ENCODE measurements around the gene GREB1. TPM values are rescaled to one million over a fixed set of nuclear protein-coding genes. Genes with fewer than 3 reads are reported as not detected.

The GREB1 gene
- total and polyA plus RNA-seq, 2 of the 13 experiments (the other 11 are each of a cell fraction or from before 2014, with no cell fraction given), result 31.3 to 61.2 TPM

DNA sequence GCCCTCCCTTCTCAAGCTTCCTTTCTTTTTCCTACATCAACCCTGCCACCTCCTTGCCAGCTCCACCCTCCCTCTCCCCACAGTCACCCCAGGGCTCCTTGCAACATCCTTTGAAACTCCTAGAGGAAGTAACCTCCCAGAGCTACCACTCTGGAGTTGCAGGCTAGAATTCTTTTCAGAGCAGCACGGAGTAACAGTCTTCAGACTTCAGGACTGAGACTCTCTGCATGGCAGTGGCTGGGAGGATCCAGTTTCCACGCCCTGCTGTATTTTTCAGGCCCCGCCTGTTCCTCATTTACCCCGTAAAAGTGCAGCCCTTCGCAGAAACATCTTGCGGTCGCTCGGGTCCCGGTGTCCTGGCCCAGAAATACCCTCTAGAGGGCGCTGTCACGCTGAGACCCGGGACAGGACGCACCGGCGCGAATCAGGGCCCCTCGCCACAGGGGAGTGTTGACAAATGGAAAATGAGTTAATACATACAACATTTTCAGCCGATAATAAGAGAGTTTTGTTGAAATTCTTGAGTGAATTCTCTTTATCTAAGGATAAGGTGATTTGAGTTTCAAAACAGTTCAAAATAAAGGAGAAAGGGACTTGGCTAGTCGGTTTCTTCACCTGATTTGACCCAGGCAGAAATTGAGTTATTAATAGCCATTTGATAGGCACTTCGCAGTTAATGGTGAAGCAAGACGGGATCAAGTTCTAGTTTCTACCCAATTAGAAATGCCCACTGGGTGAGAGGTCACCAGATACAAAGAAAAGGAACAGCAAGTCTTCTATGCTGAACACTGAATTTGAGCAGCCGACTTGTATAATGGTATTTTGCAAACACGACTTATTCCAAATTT is 154.6 kb downstream of the GREB1 start (continued):
- TF ChIP-seq ZSCAN21 (CRISPR knock-in tag; IDR thresholded peaks at IDR 0.05; ENCODE audit: borderline replicate concordance) (no peak), ZFP62 (CRISPR knock-in tag; IDR thresholded peaks at IDR 0.05) (no peak), ELF4 (CRISPR knock-in tag; IDR thresholded peaks at IDR 0.05; ENCODE audit: borderline replicate concordance) (no peak), ZNF720 (CRISPR knock-in tag; IDR thresholded peaks at IDR 0.05) (no peak), ZNF138 (CRISPR knock-in tag; IDR thresholded peaks at IDR 0.05; ENCODE audit: low read depth) (no peak), PCBP1 (IDR thresholded peaks at IDR 0.05; ENCODE audit: borderline replicate concordance, low read depth, low read length) (no peak), SYNCRIP (IDR thresholded peaks at IDR 0.05; ENCODE audit: insufficient read depth, low read depth, low read length) (no peak), MEIS1 (CRISPR knock-in tag; IDR thresholded peaks at IDR 0.05; ENCODE audit: borderline replicate concordance) (no peak), SRSF1 (optimal IDR thresholded peaks at IDR 0.05; ENCODE audit: low read depth, low read length) (no peak), FOXA1 (IDR thresholded peaks at IDR 0.05) (no peak), FOXA1 (CRISPR knock-in tag; IDR thresholded peaks at IDR 0.05) (peak; percentile 45; the same call in 1 of the 2 replicates), RXRB (CRISPR knock-in tag; IDR thresholded peaks at IDR 0.05; ENCODE audit: borderline replicate concordance) (peak; percentile 22; the same call in 1 of the 2 replicates), TBX2 (CRISPR knock-in tag; IDR thresholded peaks at IDR 0.05; ENCODE audit: borderline replicate concordance) (peak; percentile 29; the same call in 1 of the 2 replicates), KAT8 (CRISPR knock-in tag; IDR thresholded peaks at IDR 0.05) (no peak), ZNF564 (CRISPR knock-in tag; IDR thresholded peaks at IDR 0.05) (no peak), MED1 (CRISPR knock-in tag; IDR thresholded peaks at IDR 0.05) (peak; percentile 22; the same call in 1 of the 2 replicates), KDM3A (CRISPR knock-in tag; IDR thresholded peaks at IDR 0.05; ENCODE audit: low read depth) (0 out of 2 replicates have a peak, but pooled peaks have one; percentile 43)
- TF ChIP-seq, protein P1, sequence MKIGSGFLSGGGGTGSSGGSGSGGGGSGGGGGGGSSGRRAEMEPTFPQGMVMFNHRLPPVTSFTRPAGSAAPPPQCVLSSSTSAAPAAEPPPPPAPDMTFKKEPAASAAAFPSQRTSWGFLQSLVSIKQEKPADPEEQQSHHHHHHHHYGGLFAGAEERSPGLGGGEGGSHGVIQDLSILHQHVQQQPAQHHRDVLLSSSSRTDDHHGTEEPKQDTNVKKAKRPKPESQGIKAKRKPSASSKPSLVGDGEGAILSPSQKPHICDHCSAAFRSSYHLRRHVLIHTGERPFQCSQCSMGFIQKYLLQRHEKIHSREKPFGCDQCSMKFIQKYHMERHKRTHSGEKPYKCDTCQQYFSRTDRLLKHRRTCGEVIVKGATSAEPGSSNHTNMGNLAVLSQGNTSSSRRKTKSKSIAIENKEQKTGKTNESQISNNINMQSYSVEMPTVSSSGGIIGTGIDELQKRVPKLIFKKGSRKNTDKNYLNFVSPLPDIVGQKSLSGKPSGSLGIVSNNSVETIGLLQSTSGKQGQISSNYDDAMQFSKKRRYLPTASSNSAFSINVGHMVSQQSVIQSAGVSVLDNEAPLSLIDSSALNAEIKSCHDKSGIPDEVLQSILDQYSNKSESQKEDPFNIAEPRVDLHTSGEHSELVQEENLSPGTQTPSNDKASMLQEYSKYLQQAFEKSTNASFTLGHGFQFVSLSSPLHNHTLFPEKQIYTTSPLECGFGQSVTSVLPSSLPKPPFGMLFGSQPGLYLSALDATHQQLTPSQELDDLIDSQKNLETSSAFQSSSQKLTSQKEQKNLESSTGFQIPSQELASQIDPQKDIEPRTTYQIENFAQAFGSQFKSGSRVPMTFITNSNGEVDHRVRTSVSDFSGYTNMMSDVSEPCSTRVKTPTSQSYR (CRISPR knock-in tag; IDR thresholded peaks at IDR 0.05; ENCODE audit: borderline replicate concordance), result no peak
- TF ChIP-seq, protein P2, sequence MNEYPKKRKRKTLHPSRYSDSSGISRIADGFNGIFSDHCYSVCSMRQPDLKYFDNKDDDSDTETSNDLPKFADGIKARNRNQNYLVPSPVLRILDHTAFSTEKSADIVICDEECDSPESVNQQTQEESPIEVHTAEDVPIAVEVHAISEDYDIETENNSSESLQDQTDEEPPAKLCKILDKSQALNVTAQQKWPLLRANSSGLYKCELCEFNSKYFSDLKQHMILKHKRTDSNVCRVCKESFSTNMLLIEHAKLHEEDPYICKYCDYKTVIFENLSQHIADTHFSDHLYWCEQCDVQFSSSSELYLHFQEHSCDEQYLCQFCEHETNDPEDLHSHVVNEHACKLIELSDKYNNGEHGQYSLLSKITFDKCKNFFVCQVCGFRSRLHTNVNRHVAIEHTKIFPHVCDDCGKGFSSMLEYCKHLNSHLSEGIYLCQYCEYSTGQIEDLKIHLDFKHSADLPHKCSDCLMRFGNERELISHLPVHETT (CRISPR knock-in tag; conservative IDR thresholded peaks at IDR 0.05), result no peak
- TF ChIP-seq, protein P3, sequence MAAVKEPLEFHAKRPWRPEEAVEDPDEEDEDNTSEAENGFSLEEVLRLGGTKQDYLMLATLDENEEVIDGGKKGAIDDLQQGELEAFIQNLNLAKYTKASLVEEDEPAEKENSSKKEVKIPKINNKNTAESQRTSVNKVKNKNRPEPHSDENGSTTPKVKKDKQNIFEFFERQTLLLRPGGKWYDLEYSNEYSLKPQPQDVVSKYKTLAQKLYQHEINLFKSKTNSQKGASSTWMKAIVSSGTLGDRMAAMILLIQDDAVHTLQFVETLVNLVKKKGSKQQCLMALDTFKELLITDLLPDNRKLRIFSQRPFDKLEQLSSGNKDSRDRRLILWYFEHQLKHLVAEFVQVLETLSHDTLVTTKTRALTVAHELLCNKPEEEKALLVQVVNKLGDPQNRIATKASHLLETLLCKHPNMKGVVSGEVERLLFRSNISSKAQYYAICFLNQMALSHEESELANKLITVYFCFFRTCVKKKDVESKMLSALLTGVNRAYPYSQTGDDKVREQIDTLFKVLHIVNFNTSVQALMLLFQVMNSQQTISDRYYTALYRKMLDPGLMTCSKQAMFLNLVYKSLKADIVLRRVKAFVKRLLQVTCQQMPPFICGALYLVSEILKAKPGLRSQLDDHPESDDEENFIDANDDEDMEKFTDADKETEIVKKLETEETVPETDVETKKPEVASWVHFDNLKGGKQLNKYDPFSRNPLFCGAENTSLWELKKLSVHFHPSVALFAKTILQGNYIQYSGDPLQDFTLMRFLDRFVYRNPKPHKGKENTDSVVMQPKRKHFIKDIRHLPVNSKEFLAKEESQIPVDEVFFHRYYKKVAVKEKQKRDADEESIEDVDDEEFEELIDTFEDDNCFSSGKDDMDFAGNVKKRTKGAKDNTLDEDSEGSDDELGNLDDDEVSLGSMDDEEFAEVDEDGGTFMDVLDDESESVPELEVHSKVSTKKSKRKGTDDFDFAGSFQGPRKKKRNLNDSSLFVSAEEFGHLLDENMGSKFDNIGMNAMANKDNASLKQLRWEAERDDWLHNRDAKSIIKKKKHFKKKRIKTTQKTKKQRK (IDR thresholded peaks at IDR 0.05; ENCODE audit: low read length), result no peak
- TF ChIP-seq, protein P4, sequence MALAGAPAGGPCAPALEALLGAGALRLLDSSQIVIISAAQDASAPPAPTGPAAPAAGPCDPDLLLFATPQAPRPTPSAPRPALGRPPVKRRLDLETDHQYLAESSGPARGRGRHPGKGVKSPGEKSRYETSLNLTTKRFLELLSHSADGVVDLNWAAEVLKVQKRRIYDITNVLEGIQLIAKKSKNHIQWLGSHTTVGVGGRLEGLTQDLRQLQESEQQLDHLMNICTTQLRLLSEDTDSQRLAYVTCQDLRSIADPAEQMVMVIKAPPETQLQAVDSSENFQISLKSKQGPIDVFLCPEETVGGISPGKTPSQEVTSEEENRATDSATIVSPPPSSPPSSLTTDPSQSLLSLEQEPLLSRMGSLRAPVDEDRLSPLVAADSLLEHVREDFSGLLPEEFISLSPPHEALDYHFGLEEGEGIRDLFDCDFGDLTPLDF (CRISPR knock-in tag; IDR thresholded peaks at IDR 0.05), result no peak

All from HepG2 (cell line).